Activated CD8-positive, alpha-beta memory T cell treated with anti-CD3 and anti-CD28 coated beads for 36 hours (primary cell): Measurements from ENCODE around the gene MS4A15. TPM values are rescaled to one million over a fixed set of nuclear protein-coding genes. Genes with fewer than 3 reads are reported as not detected.
"Not testable (repeated sequence)": the region's sequence is repeated elsewhere in the genome, so short reads cannot be mapped to it uniquely, and the experiment has no call there.

Experiments used
- CTCF ChIA-PET: fragments of 350-600 bp; sonication (Branson Sonifier 250); formaldehyde crosslinking; loops from one replicate; lab custom pipeline; 2021; ENCODE audit warnings: antibody characterized with exemption; lab: Charles Lee
- POLR2A ChIA-PET: fragments of 350-600 bp; sonication (Branson Sonifier 250); formaldehyde crosslinking; loops from one replicate; lab custom pipeline; 2021; ENCODE audit warnings: antibody characterized with exemption; lab: Charles Lee
- total RNA-seq, 2 experiments: library from RNA; stranded (reverse); gene quantifications; one replicate each; pipeline ENCODE4 v1.2.3, GENCODE V29; 2021

MS4A15 gene
- total RNA-seq, 2 experiments from 2014 or later, result not detected

DNA sequence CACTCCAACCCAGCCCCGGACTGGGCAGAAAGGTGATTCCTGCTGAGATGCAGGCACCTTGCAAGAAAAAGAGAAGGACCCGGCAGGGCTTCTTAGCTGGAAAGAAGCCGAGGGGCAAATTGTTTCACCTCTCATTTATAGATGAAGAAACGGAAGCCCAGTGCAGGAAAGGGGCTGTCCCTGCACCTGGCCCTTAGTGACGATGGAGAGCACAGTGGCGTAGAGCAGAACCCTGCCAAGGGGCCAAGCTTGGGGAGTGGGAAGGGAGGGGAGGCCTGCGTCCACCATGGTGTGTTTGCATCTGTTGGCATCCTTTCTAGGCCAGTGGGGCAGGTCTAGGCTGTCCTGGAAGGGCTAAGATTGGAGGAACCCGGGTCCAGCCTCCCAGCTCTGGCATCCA, 7.8 kb upstream of the MS4A15 start:
- ChIA-PET CTCF (no interaction called here), POLR2A (no interaction called here)

DNA sequence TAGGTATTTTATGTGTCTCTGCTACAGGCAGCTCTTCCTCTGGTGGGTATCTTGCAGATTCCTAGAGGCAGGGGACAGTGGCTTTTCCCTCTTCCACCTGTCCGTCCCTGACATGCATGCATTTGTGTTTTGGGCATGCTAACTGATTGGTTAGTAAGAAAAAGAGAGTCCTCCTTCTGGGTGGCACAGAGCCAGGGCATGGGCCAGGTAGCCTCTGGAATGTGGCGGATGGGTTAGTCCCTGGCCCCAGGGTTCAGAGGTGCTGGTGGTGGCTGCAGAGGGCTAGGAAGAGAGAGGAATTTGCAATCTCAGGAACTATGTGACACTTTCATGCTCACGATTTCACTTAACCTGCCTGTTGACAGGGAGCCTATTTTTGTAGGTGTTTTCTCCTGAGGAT, 5.8 kb upstream of the MS4A15 start:
- POLR2A ChIA-PET, result no interaction called here
- CTCF ChIA-PET, result no interaction called here

DNA sequence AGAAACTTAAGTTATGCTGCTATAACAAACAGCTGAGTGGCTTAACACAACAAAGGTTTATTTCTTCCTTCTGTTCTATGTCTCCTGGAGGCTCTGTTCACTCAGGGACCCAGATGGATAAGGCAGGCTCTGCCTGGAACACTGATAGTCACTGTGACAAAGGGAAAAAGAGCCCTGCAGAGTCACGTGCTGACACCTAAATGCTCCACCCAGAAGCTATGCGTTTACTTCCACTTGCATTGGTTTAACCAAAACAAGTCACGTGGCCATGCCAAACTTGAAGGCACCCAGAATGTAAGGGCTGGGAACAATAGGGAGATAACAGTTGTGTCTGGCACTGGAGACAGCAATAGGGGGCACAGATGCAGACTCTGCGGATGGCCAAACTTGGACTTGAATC, 3.4 kb upstream of the MS4A15 start:
- ChIA-PET CTCF (no interaction called here), POLR2A (no interaction called here)

DNA sequence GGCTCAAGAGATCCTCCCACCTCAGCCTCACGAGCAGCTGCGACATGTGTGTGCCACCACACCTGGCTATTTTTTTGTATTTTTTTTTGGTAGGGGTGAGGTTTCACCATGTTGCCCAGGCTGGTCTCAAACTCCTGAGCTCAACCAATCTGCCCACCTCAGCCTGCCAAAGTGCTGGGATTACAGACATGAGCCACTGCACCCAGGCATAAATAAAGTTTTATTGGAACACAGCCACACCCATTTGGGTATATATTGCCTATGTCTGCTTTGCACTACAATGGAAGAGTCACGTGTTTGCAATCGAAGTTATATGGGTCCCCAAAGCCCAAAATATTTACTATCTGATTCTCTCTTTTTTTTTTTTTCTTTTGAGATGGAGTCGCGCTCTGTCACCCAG, 1.8 kb upstream of the MS4A15 start:
- CTCF ChIA-PET, result no interaction called here

DNA sequence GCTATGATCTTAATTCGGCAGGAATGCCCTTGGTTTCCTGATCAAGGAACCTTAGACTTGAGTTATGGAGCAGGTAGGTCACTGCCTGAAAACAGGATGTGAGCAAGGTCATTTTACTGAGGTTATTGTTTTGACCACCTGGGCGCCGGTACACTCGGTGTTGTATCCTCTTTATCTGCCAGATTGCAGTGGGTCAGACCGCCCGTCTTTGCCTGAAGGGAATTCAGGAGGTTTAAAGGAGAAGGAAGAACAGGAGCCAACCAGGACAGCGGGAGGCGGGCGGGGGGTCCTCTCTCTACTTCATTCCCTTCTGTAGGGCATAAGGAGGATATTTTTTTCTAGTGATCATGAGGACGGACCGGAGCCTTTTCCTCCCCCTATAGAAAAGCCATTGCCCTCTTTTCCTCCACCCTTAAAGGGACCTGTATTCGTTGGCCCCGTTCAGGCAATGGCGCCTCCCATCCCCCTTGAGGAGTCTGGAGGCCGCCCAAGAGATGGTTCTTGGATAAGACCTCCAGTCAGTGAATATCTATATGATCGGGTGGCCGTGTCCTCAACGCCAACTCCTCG, 649 bp downstream of the MS4A15 start:
- ChIA-PET POLR2A (no interaction called here), CTCF (interaction anchor here (1.0 kb wide), 1 partner anchor 8 kb away, joined by 4 read pairs; no protein-coding TSS in a partner anchor)

More for the DNA sequence above, 1.8 kb upstream of the MS4A15 start:
- POLR2A ChIA-PET, result no interaction called here

DNA sequence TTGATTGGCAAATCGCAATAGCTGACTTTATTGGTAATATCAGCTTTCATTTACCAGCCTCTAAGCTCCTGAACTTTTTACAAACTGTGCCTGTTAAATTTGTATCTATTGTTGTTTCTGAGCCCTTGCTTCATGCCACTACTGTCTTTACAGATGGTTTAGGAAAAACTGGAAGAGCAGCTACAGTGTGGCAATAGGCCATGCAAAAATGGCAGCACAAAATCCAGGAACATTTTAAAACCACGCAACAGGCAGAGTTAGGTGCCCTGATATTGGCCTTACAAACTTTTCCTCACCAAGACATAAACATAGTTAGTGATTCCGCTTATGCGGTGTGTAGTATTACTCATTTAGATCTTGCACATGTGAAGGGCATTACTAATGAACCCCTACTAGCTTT, 2.0 kb downstream of the MS4A15 start:
- POLR2A ChIA-PET, CTCF ChIA-PET: not testable (repeated sequence)

DNA sequence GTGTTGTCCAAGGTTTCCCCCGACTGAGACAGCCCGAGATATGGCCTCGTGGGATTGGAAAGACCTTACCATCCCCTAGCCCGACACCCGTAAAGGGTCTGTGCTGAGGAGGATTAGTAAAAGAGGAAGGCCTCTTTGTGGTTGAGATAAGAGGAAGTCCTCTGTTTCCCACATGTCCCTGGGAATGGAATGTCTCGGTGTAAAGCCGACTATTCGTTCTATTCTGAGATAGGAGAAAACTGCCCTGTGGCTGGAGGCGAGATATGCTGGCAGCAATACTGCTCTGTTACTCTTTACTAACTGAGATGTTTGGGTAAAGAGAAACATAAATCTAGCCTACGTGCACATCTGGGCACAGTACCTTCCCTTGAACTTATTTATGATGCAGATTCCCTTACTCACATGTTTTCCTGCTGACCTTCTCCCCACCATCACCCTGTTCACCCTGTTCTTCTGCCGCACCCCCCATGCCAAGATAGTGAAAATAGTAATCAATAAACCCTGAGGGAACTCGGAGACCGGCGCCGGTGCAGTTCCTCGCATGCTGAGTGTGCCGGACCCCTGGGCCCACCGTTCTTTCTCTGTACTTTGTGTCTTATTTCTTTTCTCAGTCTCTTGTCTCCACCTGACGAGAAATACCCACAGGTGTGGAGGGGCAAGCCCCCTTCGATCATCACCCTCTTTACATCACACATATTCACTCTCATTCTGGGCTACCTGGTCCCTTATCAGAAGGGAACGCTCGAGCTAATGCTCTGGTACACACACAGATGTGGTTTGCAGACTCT, 3.0 kb downstream of the MS4A15 start:
- POLR2A ChIA-PET, result not testable (repeated sequence)
- CTCF ChIA-PET, result interaction anchor here (1.5 kb wide), 1 partner anchor 10 kb away, joined by 5 read pairs; no protein-coding TSS in a partner anchor

DNA sequence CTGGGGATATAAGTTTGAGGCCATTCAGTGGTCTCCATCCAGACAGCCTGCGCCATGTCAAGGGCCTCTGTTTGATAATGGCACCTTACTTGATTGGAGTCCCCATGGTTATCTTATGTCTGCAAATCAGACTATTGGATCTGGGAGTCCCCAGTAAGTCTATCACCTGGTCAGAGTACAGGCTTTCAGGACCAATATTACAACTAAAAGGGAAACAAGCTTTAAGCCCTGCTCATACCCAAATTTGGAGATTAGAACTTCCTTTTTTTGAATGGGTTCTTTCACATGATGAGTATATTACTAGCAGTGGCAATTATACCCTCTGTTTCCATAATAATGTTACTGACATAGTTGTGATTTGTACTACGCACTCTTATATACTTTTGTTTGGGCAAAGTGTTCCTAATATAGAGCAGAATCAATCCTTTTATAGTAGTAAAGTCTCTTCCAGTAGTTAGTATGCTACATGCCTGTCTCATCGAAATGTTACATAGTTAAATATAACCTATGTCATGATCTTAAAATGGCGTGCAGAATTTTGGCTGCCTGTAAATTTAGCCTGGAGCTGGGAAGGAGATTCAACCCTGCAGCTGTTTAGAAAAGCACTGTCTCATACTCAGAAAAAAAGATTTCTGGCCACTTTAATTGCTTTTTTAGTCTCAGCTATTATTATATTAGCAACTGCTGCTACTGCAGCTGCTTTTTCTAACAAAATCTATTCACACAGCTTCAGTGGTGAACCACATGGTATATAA, 4.9 kb downstream of the MS4A15 start:
- CTCF ChIA-PET, result interaction anchor here (1.5 to 2.5 kb wide), 2 partner anchors 8 to 14 kb away, joined by 5 to 7 read pairs; no protein-coding TSS in a partner anchor
- POLR2A ChIA-PET, result no interaction called here

DNA sequence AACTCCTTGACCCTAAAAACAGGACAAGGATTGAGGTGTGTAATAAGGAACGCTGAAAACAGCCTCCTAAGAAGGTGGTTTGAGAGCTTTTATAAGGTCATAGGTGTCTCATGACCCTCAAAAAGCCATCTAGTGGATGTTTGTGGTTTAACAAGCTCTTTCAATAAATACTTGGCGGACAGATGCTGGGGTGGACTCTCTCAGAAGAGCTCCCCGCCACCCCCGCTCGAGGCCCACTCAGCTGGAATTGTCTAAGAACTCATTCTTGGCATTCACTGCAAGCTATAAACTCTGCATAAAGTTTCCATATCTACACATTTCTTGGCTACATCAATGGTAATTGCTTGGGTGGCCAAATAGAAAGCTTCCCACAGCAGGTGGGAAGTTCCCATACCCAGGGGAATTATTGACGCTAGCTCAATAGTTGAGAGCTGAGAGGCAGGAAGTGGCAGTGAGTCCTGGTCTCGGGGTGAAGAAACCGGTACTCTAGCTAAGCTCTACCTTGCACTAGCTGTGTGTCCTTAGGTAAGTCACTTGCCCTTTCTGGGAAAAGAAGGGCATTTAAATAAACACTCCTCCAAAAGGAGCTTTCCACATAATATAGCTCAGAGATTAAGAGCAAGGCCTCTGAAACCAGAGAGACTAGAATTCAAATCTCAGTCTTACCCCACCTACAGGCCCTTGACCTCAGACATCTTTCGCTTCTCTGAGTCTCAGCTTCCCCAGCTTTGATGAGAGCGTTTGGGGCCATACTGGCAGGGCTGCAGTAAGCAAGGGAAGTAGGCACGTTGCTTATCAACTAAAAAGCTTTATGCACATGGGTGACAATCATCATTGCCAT, 6.4 kb downstream of the MS4A15 start:
- CTCF ChIA-PET, result interaction anchor here (1.3 to 2.5 kb wide), 2 partner anchors 13 to 16 kb away, joined by 3 to 7 read pairs; no protein-coding TSS in a partner anchor
- POLR2A ChIA-PET, result no interaction called here

DNA sequence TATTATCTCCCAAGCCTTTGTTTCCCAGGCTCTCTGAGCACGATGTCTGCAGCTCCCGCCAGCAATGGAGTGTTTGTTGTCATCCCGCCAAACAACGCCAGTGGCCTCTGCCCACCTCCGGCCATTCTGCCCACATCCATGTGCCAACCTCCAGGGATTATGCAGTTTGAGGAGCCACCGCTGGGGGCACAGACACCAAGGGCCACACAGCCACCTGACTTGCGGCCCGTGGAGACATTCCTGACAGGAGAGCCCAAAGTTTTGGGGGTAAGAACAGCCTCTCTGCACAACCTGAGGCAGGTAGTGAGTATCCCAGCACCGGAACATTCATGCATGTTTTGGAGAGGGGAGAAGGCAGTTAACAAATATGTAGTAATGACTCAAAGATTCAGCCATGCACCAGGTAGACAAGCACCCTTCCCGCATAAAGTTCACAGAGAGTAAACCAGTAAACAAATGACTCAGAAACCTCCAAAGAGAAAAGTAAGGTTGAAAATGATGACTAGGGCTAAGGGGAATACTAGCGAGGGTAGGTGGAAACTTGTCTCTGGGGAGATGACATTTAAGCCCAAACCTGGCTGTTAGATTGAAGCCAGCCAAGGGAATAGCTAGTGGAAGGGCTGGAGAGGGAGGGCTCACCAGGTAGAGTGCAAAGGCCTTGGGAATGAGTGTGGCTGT, 7.2 kb downstream of the MS4A15 start:
- POLR2A ChIA-PET, result no interaction called here
- CTCF ChIA-PET, result interaction anchor here (1.3 to 2.5 kb wide), 2 partner anchors 12 to 15 kb away, joined by 3 to 7 read pairs; no protein-coding TSS in a partner anchor

DNA sequence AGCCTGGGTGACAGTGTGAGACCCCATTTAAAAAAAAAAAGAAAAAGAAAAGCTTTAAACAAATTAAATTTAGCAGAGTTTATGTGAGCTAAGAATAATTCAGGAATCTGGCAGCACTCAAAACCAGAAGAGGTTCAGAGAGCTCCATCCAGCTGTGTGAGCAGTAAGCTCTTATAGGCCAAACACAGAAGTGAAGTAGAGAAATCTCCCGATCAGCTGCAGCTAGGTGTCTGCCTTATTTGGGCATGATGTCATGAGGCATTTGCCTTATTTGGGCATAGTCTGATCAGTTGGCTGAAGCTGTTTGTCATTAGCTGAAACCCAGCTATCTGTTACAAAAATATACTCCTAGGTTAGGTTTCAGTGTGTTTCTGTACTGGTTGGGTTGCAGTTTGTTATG, 8.2 kb downstream of the MS4A15 start:
- POLR2A ChIA-PET, result no interaction called here
- CTCF ChIA-PET, result no interaction called here

DNA sequence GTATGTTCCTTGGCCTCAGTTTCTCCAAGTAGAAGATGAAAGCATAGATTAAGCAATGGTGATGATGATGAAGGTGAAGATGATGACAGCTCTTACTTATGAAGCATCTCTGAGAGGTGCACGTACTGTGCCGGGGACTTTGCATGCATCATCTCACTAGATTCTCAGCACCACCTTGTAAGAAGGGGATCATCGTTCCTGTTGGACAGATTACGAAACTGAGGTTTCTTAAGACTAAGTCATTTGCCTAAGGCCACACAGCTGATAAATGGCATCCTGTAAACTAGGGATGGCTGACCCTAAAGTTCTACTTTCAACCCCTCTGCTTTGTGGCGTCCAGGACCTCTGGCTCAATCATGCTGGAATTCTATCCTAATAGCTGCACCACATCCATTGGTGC, 8.7 kb downstream of the MS4A15 start:
- CTCF ChIA-PET, result interaction anchor here (0.6 to 1.0 kb wide), 2 partner anchors 8 to 363 kb away, joined by 3 to 4 read pairs; partner anchors contain the start of gene MS4A15

DNA sequence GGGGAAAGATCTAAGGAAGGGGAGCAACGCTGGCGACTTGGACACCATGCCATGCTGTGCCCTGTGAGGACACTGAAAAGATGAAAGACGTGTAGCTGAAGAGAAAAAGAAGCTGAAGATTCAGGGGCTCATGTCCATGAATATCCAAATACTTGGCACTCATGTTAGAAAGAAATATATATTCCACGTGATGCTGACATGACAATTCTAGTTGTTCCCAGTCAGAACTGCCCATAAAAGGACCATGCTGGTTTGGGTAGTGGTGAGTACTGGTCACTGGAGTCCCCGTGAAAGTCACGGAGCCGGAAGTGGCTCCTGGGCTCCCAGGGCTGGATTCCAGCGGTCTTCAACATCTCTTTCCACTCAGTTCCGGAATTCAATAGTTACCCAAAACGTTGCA, 9.9 kb downstream of the MS4A15 start:
- POLR2A ChIA-PET, result no interaction called here
- CTCF ChIA-PET, result interaction anchor here (1.6 kb wide), 1 partner anchor 29 kb away, joined by 3 read pairs; no protein-coding TSS in a partner anchor

More for the DNA sequence above, 8.7 kb downstream of the MS4A15 start:
- POLR2A ChIA-PET, result interaction anchor here (0.7 kb wide), 1 partner anchor 98 kb away, joined by 3 read pairs; no protein-coding TSS in a partner anchor

DNA sequence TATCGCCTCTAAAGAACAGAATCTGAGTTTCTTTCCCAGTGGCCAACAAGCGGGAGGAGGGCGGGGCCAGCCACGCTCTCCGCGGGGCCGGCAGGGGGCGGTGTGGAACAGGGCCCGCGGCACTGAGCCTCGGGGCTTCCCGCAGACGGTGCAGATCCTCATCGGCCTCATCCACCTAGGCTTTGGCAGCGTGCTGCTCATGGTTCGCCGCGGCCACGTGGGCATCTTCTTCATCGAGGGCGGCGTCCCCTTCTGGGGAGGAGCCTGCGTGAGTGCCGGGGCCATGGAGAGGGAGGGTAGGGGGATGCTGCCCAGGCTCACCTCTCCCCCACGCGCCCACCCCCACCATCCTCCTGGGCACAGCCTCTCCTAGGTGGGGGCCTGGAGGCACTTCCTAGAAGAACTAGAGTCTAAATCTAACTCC, 10.7 kb downstream of the MS4A15 start:
- CTCF ChIA-PET, result interaction anchor here (1.6 to 2.9 kb wide), 2 partner anchors 12 to 29 kb away, joined by 3 to 9 read pairs; no protein-coding TSS in a partner anchor

DNA sequence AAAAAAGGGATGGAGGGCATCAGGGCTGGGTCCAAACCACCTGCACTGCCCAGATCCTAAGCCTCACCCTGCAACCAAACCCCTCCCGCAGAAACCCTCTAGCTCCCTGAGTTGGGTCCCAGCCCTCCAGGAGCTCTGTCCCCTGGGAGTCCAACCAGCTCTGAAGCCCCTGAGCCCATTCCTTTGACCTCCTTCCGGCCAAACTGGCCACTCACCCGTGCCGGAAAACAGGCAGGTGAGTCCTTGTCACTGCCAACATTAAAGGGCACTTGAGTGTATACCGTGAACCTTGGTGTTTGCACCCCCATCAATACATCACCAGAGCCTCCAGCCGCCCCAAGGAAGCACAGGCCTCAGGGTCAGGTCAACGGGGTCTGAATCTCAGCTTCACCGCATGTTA, 11.5 kb downstream of the MS4A15 start:
- ChIA-PET CTCF (interaction anchor here (2.9 kb wide), 1 partner anchor 11 kb away, joined by 9 read pairs; no protein-coding TSS in a partner anchor), POLR2A (no interaction called here)

More for the DNA sequence above, 10.7 kb downstream of the MS4A15 start:
- POLR2A ChIA-PET, result no interaction called here

DNA sequence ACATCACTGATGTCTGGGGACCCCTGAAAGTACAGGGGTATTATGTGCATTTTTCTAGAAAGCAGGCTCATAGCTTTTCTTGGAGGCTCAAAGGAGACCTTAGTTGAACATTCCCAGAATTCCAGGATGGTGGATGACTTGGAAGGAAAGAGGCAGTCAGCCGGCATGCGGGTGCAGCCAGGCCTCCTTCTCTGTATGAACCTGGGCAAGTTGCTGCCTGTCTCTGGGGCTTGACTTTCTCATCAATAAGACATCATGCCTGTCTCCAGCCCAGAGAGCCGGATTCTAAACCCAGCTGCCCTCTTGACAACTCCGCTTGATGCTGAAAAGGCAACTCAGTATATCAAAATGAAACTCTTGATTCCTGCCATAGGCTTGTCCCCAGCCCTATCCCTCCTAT, 12.6 kb downstream of the MS4A15 start:
- CTCF ChIA-PET, result interaction anchor here (1.7 to 2.9 kb wide), 2 partner anchors 9 to 10 kb away, joined by 5 to 9 read pairs; no protein-coding TSS in a partner anchor

DNA sequence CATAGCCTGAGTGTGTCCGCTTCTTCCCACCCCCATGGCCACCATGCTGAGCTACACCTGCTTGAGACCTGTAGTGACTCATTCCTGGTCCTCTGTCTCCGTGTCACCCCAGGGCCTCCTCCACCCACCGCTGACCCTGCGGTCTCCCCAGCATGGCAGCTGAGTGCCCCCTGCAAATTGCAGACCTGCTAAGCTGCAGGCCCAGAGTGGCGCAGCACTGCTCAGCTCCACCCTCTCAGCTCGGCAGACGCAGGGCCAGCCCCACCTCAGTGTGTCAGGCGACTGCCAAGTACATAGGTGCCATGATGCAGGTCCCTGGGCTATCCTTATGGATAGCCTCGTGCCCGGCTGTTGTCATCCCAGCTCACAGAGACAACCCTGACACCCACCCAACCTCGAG, 13.1 kb downstream of the MS4A15 start:
- ChIA-PET POLR2A (no interaction called here), CTCF (interaction anchor here (1.7 to 2.9 kb wide), 2 partner anchors 9 kb away, joined by 5 to 9 read pairs; no protein-coding TSS in a partner anchor)

More for the DNA sequence above, 12.6 kb downstream of the MS4A15 start:
- POLR2A ChIA-PET, result no interaction called here

DNA sequence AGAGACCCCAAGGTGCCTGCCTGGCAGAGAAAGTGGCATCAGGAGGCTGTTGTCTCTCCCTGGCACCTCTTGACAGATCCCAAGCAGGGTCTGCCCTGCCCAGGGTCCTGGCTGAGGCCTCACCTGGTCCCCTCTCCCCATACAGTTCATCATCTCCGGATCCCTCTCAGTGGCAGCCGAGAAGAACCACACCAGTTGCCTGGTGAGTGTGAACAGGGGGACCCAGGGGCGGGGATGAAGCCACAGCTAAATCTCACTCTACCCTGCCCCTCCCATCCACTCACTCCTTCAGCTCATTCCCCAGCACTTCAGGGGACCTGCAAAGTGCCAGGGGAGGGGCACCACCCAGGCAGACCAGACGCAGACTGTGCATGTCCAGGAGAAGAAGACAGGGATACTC, 14.5 kb downstream of the MS4A15 start:
- ChIA-PET POLR2A (no interaction called here), CTCF (no interaction called here)
